ENCODE data around the gene TCEA2. TPM values are rescaled to one million over a fixed set of nuclear protein-coding genes. Genes with fewer than 3 reads are reported as not detected.

TCEA2 gene
- total and polyA plus RNA-seq, 2 of the 13 experiments (the other 11 are each of a cell fraction or from before 2014, with no cell fraction given), result 28.1 to 33.7 TPM

- TF ChIP-seq ZNF441 (CRISPR knock-in tag; IDR thresholded peaks at IDR 0.05; ENCODE audit: borderline replicate concordance), result no peak
- peak; percentile 96 for TF ChIP-seq CTCF (CRISPR knock-in tag; IDR thresholded peaks at IDR 0.05)
- no peak for TF ChIP-seq ZC3H4 (CRISPR knock-in tag; IDR thresholded peaks at IDR 0.05; ENCODE audit: borderline replicate concordance)
- TF ChIP-seq ZNF709 (CRISPR knock-in tag; IDR thresholded peaks at IDR 0.05), result no peak
- TF ChIP-seq ZNF430 (CRISPR knock-in tag; IDR thresholded peaks at IDR 0.05), result no peak
- no peak for TF ChIP-seq PAX8 (CRISPR knock-in tag; IDR thresholded peaks at IDR 0.05; ENCODE audit: borderline replicate concordance)
- TF ChIP-seq ZNF614 (CRISPR knock-in tag; IDR thresholded peaks at IDR 0.05; ENCODE audit: borderline replicate concordance), result 0 out of 2 replicates have a peak, but pooled peaks have one; percentile 35
- TF ChIP-seq CBFB (CRISPR knock-in tag; IDR thresholded peaks at IDR 0.05), result peak; percentile 68; the same call in 1 of the 2 replicates
- no peak for TF ChIP-seq GPBP1L1 (CRISPR knock-in tag; IDR thresholded peaks at IDR 0.05)
- TF ChIP-seq SETDB1 (CRISPR knock-in tag; IDR thresholded peaks at IDR 0.05; ENCODE audit: borderline replicate concordance), result no peak
- TF ChIP-seq ESRRA (CRISPR knock-in tag; IDR thresholded peaks at IDR 0.05; ENCODE audit: low read depth), result peak; percentile 41; the same call in 1 of the 2 replicates
- 0 out of 2 replicates have a peak, but pooled peaks have one; percentile 30 for TF ChIP-seq ZNF550 (CRISPR knock-in tag; IDR thresholded peaks at IDR 0.05; ENCODE audit: borderline replicate concordance)
- no peak for TF ChIP-seq HBP1 (CRISPR knock-in tag; IDR thresholded peaks at IDR 0.05; ENCODE audit: low read depth)
- no peak for TF ChIP-seq ZNF780A (CRISPR knock-in tag; IDR thresholded peaks at IDR 0.05)
- no peak for TF ChIP-seq PRDM15 (CRISPR knock-in tag; IDR thresholded peaks at IDR 0.05)
- TF ChIP-seq TEAD2 (CRISPR knock-in tag; IDR thresholded peaks at IDR 0.05), result no peak
- no peak for TF ChIP-seq ZNF564 (CRISPR knock-in tag; IDR thresholded peaks at IDR 0.05)
- TF ChIP-seq ZNF816 (CRISPR knock-in tag; IDR thresholded peaks at IDR 0.05; ENCODE audit: borderline replicate concordance), result no peak
- no peak for TF ChIP-seq THAP7 (CRISPR knock-in tag; IDR thresholded peaks at IDR 0.05)
Observed at GRCh38 chr20:64069614-64070243, 6.7 kb downstream of the TCEA2 start (continued).
